ENCODE measurements around the gene MXRA7.
"Not testable (repeated sequence)": the region's sequence is repeated elsewhere in the genome, so short reads cannot be mapped to it uniquely, and the experiment has no call there.

The MXRA7 gene

GRCh38 chr17:76700617-76701470 is 9.9 kb downstream of the MXRA7 start:
- DNase-seq: no peak
- in situ Hi-C loops (cut with MboI; ENCODE audit: low pct_unique_long_range_greater_than_20kb, low sequenced_read_pairs): no loop called here

GRCh38 chr17:76700270-76700616 is 10.5 kb downstream of the MXRA7 start:
- in situ Hi-C loops (cut with MboI; ENCODE audit: low pct_unique_long_range_greater_than_20kb, low sequenced_read_pairs): no loop called here

GRCh38 chr17:76698466-76698977 is 12.2 kb downstream of the MXRA7 start:
- in situ Hi-C loops (cut with MboI; ENCODE audit: low pct_unique_long_range_greater_than_20kb, low sequenced_read_pairs); DNase-seq: not testable (repeated sequence)

More at GRCh38 chr17:76700270-76700616, 10.5 kb downstream of the MXRA7 start:
- DNase-seq: no peak

GRCh38 chr17:76697702-76698465 is 12.9 kb downstream of the MXRA7 start:
- in situ Hi-C loops (cut with MboI; ENCODE audit: low pct_unique_long_range_greater_than_20kb, low sequenced_read_pairs): no loop called here
- no peak for DNase-seq

GRCh38 chr17:76696763-76697701 is 13.7 kb downstream of the MXRA7 start:
- no peak for DNase-seq
- in situ Hi-C loops (cut with MboI; ENCODE audit: low pct_unique_long_range_greater_than_20kb, low sequenced_read_pairs): no loop called here

- DNase-seq: no peak
- in situ Hi-C loops (cut with MboI; ENCODE audit: low pct_unique_long_range_greater_than_20kb, low sequenced_read_pairs): no loop called here
Observed at GRCh38 chr17:76695059-76695831, 15.5 kb downstream of the MXRA7 start.

- in situ Hi-C loops (cut with MboI; ENCODE audit: low pct_unique_long_range_greater_than_20kb, low sequenced_read_pairs): no loop called here
- no peak for DNase-seq
Observed at GRCh38 chr17:76691379-76692191, 19.2 kb downstream of the MXRA7 start.

- in situ Hi-C loops (cut with MboI; ENCODE audit: low pct_unique_long_range_greater_than_20kb, low sequenced_read_pairs): no loop called here
- no peak for DNase-seq
Observed at GRCh38 chr17:76690596-76691280, 20.0 kb downstream of the MXRA7 start.

- in situ Hi-C loops (cut with MboI; ENCODE audit: low pct_unique_long_range_greater_than_20kb, low sequenced_read_pairs): no loop called here
- no peak for DNase-seq
Observed at GRCh38 chr17:76689859-76690258, 20.9 kb downstream of the MXRA7 start.

GRCh38 chr17:76688165-76688622 is 22.6 kb downstream of the MXRA7 start:
- in situ Hi-C loops (cut with MboI; ENCODE audit: low pct_unique_long_range_greater_than_20kb, low sequenced_read_pairs): no loop called here
- no peak for DNase-seq

GRCh38 chr17:76687298-76688164 is 23.2 kb downstream of the MXRA7 start:
- in situ Hi-C loops (cut with MboI; ENCODE audit: low pct_unique_long_range_greater_than_20kb, low sequenced_read_pairs): no loop called here
- DNase-seq: no peak

GRCh38 chr17:76686538-76687297 is 24.0 kb downstream of the MXRA7 start:
- DNase-seq: no peak

GRCh38 chr17:76685846-76686245 is 24.9 kb downstream of the MXRA7 start:
- DNase-seq: no peak
- in situ Hi-C loops (cut with MboI; ENCODE audit: low pct_unique_long_range_greater_than_20kb, low sequenced_read_pairs): no loop called here

More at GRCh38 chr17:76686538-76687297, 24.0 kb downstream of the MXRA7 start:
- in situ Hi-C loops (cut with MboI; ENCODE audit: low pct_unique_long_range_greater_than_20kb, low sequenced_read_pairs): no loop called here

- in situ Hi-C loops (cut with MboI; ENCODE audit: low pct_unique_long_range_greater_than_20kb, low sequenced_read_pairs): no loop called here
- no peak for DNase-seq
Observed at GRCh38 chr17:76685366-76685765, 25.4 kb downstream of the MXRA7 start.

GRCh38 chr17:76684756-76685155 is 26.0 kb downstream of the MXRA7 start:
- in situ Hi-C loops (cut with MboI; ENCODE audit: low pct_unique_long_range_greater_than_20kb, low sequenced_read_pairs): no loop called here
- no peak for DNase-seq
